ENCODE measurements around the gene GLT8D1. TPM values are rescaled to one million over a fixed set of nuclear protein-coding genes. Genes with fewer than 3 reads are reported as not detected.

Gene GLT8D1
- total RNA-seq, 1 donor from 2014 or later: 88.0 TPM

GRCh38 chr3:52712291-52713212, 7.0 kb upstream of the GLT8D1 start:
- Mint-ChIP-seq H3K36me3 (peaks cover 17% of the 10 kb centered on the region), H3K9me3 (no peaks in the 10 kb centered on the region), H3K27ac (no peak overlapping the region), H3K4me3 (no peak overlapping the region), H3K27me3 (ENCODE audit: insufficient read depth, low read depth) (peaks cover 10% of the 10 kb centered on the region), H3K4me1 (peaks cover 3% of the 10 kb centered on the region)
- H3K79me2 ChIP-seq (ENCODE audit: low read depth): peaks cover 9% of the 10 kb centered on the region
- no peak for TF ChIP-seq EZH2 (IDR thresholded peaks at IDR 0.05)
- no peak for TF ChIP-seq CTCF (IDR thresholded peaks at IDR 0.05)
- no peak for TF ChIP-seq EZH2phosphoT487 (IDR thresholded peaks at IDR 0.05)
- no peak overlapping the region for H3K27ac ChIP-seq
- no peak overlapping the region for H2AFZ ChIP-seq (replicated peaks)
- H3K4me2 ChIP-seq: no peak overlapping the region
- H3K36me3 ChIP-seq: peaks cover 16% of the 10 kb centered on the region
- H4K20me1 ChIP-seq (ENCODE audit: low read depth): no peaks in the 10 kb centered on the region
- no peaks in the 10 kb centered on the region for H3K9me3 ChIP-seq (ENCODE audit: low read depth)
- no peak overlapping the region for H3K9ac ChIP-seq
- no peaks in the 10 kb centered on the region for H3K27me3 ChIP-seq
- H3F3A ChIP-seq (ENCODE audit: low read depth): peaks cover 66% of the 10 kb centered on the region
- peaks cover 4% of the 10 kb centered on the region for H3K4me1 ChIP-seq
- no peak for DNase-seq (ENCODE audit: low spot score)
- no peak overlapping the region for H3K4me3 ChIP-seq

GRCh38 chr3:52710512-52710911, 4.9 kb upstream of the GLT8D1 start:
- TF ChIP-seq EZH2phosphoT487 (IDR thresholded peaks at IDR 0.05) (no peak), EZH2 (IDR thresholded peaks at IDR 0.05) (no peak), CTCF (IDR thresholded peaks at IDR 0.05) (no peak)
- Histone ChIP-seq H3K27me3 (no peaks in the 10 kb centered on the region), H3K9me3 (ENCODE audit: low read depth) (no peaks in the 10 kb centered on the region), H3K4me3 (no peak overlapping the region), H3K4me2 (no peak overlapping the region), H3K36me3 (peaks cover 16% of the 10 kb centered on the region), H3K9ac (no peak overlapping the region), H3K27ac (no peak overlapping the region), H3K79me2 (ENCODE audit: low read depth) (peaks cover 24% of the 10 kb centered on the region), H3K4me1 (peaks cover 14% of the 10 kb centered on the region), H3F3A (ENCODE audit: low read depth) (peaks cover 68% of the 10 kb centered on the region), H4K20me1 (ENCODE audit: low read depth) (peaks cover 4% of the 10 kb centered on the region), H2AFZ (replicated peaks) (no peak overlapping the region)
- peaks cover 18% of the 10 kb centered on the region for H3K36me3 Mint-ChIP-seq
- no peaks in the 10 kb centered on the region for H3K9me3 Mint-ChIP-seq
- H3K4me3 Mint-ChIP-seq: no peak overlapping the region
- H3K4me1 Mint-ChIP-seq: peaks cover 12% of the 10 kb centered on the region
- no peak overlapping the region for H3K27ac Mint-ChIP-seq
- DNase-seq (ENCODE audit: low spot score): no peak
- peaks cover 13% of the 10 kb centered on the region for H3K27me3 Mint-ChIP-seq (ENCODE audit: insufficient read depth, low read depth)

DNA sequence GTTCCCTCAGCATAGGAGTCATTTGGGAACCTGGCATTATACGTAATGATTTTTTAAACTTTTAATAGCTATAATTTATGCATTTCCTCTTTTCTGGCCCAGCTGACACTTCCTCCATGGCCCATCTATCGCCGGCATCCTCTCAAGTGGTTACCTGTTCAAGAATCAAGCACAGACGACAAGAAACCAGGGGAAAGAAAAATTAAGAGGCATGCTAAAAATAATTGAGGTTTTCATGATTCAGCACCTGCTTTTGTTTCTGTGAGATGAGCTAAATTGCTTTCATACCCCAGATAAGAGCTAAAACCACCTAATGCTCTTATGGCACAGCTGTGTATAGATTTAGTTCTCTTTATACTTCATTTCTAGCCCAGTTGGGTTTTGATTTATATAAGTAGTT, 2.0 kb upstream of the GLT8D1 start:
- peaks cover 49% of the 10 kb centered on the region for H3F3A ChIP-seq (ENCODE audit: low read depth)
- H3K4me3 ChIP-seq: peak overlapping the region; percentile 81
- H3K9ac ChIP-seq: no peak overlapping the region
- H3K36me3 ChIP-seq: peaks cover 16% of the 10 kb centered on the region
- H3K27ac ChIP-seq: no peak overlapping the region
- TF ChIP-seq EZH2phosphoT487 (IDR thresholded peaks at IDR 0.05): no peak
- no peak for TF ChIP-seq EZH2 (IDR thresholded peaks at IDR 0.05)
- no peak for TF ChIP-seq CTCF (IDR thresholded peaks at IDR 0.05)
- Mint-ChIP-seq H3K36me3 (peaks cover 15% of the 10 kb centered on the region), H3K27me3 (ENCODE audit: insufficient read depth, low read depth) (peaks cover 8% of the 10 kb centered on the region), H3K27ac (no peak overlapping the region), H3K4me3 (peak overlapping the region; percentile 80), H3K4me1 (peaks cover 27% of the 10 kb centered on the region), H3K9me3 (no peaks in the 10 kb centered on the region)
- H3K27me3 ChIP-seq: no peaks in the 10 kb centered on the region
- peaks cover 18% of the 10 kb centered on the region for H3K4me1 ChIP-seq
- peaks cover 7% of the 10 kb centered on the region for H4K20me1 ChIP-seq (ENCODE audit: low read depth)
- peak overlapping the region; percentile 97 for H3K4me2 ChIP-seq
- peaks cover 52% of the 10 kb centered on the region for H3K79me2 ChIP-seq (ENCODE audit: low read depth)
- DNase-seq (ENCODE audit: low spot score): no peak
- H2AFZ ChIP-seq (replicated peaks): no peak overlapping the region
- H3K9me3 ChIP-seq (ENCODE audit: low read depth): no peaks in the 10 kb centered on the region

Data from neural progenitor cell (in vitro differentiated cells).